BE2C (cell line): ENCODE data around the gene GCH1. TPM values are rescaled to one million over a fixed set of nuclear protein-coding genes. Genes with fewer than 3 reads are reported as not detected.

Source experiments
- DNase-seq: peaks from one replicate; pipeline ENCODE4 v3.0.0-alpha.2; 2020
- H3K27me3 ChIP-seq: fragments of 250-450 bp; sonication (Bioruptor Pico); 2 replicates; pipeline ENCODE4 v1.5.1; 2020; ENCODE audit warnings: mild to moderate bottlenecking
- H3K36me3 ChIP-seq: fragments of 250-450 bp; sonication (Bioruptor Pico); 2 replicates; pipeline ENCODE4 v1.5.1; 2020; ENCODE audit warnings: mild to moderate bottlenecking
- H3K4me1 ChIP-seq: fragments of 250-450 bp; sonication (Bioruptor Pico); 2 replicates; pipeline ENCODE4 v1.5.1; 2020
- H3K4me3 ChIP-seq: 2 replicates; pipeline ENCODE4 v1.5.1; 2011; ENCODE audit warnings: low read depth, low read length
- H3K9me3 ChIP-seq: fragments of 250-450 bp; sonication (Bioruptor Pico); 2 replicates; pipeline ENCODE4 v1.5.1; 2020
- polyA plus RNA-seq: library from polyadenylated mRNA; unstranded; fragments of >200 nt; gene quantifications from one replicate; pipeline ENCODE4 v1.2.1, GENCODE V29; 2012; ENCODE audit warnings: low read depth, missing spikeins; ENCODE audit not compliant: insufficient read length, insufficient read depth
- TF ChIP-seq, protein P1 (sequence below): IDR thresholded peaks from 2 replicates; pipeline ENCODE4 v1.5.1; 2012; ENCODE audit warnings: mild to moderate bottlenecking, low read depth, low read length

GCH1 gene, protein sequence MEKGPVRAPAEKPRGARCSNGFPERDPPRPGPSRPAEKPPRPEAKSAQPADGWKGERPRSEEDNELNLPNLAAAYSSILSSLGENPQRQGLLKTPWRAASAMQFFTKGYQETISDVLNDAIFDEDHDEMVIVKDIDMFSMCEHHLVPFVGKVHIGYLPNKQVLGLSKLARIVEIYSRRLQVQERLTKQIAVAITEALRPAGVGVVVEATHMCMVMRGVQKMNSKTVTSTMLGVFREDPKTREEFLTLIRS
- 29.7 TPM for polyA plus RNA-seq

GRCh38 chr14:54902521-54903420 is at the start of gene GCH1:
Gene GCH1, minus strand, starts transcription at chr14:54902826. Its CDS starts 163 bp downstream, at chr14:54902663.
- H3K36me3 ChIP-seq: no peaks in the 10 kb centered on the region
- TF ChIP-seq, protein P1, sequence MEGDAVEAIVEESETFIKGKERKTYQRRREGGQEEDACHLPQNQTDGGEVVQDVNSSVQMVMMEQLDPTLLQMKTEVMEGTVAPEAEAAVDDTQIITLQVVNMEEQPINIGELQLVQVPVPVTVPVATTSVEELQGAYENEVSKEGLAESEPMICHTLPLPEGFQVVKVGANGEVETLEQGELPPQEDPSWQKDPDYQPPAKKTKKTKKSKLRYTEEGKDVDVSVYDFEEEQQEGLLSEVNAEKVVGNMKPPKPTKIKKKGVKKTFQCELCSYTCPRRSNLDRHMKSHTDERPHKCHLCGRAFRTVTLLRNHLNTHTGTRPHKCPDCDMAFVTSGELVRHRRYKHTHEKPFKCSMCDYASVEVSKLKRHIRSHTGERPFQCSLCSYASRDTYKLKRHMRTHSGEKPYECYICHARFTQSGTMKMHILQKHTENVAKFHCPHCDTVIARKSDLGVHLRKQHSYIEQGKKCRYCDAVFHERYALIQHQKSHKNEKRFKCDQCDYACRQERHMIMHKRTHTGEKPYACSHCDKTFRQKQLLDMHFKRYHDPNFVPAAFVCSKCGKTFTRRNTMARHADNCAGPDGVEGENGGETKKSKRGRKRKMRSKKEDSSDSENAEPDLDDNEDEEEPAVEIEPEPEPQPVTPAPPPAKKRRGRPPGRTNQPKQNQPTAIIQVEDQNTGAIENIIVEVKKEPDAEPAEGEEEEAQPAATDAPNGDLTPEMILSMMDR: peak; percentile 69
- peak within 1 kb of the TSS; percentile 94 for H3K4me3 ChIP-seq
- no peaks in the 10 kb centered on the region for H3K9me3 ChIP-seq
- H3K4me1 ChIP-seq: peaks cover 4% of the 10 kb centered on the region; the same call in 1 of the 2 replicates
- H3K27me3 ChIP-seq: no peaks in the 10 kb centered on the region
- peak; percentile 87 for DNase-seq

DNA sequence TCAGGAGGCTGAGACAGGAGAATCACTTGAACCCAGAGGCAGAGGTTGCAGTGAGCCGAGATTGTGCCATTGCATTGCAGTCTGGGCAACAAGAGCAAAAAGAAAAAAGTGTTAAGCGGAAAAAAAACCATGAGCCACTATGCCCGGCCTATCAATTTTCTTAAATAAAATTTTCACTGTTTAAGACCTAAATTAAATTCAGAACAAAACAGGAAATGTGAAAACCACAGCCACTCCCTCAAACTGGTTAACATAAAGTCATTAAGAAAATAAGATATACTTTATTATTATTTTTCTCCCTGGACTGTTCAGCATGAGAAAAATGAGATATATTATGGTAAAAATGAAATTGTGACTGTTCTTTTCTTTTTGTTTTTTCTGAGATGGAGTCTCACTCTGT is 44.6 kb upstream of the GCH1 start:
- H3K36me3 ChIP-seq: peaks cover 17% of the 10 kb centered on the region
- TF ChIP-seq, protein P1: no peak
- DNase-seq: no peak

GRCh38 chr14:54946500-54946899 is 43.9 kb upstream of the GCH1 start:
- peaks cover 17% of the 10 kb centered on the region for H3K36me3 ChIP-seq
- TF ChIP-seq, protein P1: no peak
- H3K4me3 ChIP-seq: no peak overlapping the region
- H3K4me1 ChIP-seq: no peaks in the 10 kb centered on the region
- DNase-seq: no peak
- no peaks in the 10 kb centered on the region for H3K27me3 ChIP-seq
- no peaks in the 10 kb centered on the region for H3K9me3 ChIP-seq

More for the DNA sequence above, 44.6 kb upstream of the GCH1 start:
- H3K4me3 ChIP-seq: no peak overlapping the region
- H3K4me1 ChIP-seq: no peaks in the 10 kb centered on the region
- no peaks in the 10 kb centered on the region for H3K9me3 ChIP-seq
- H3K27me3 ChIP-seq: no peaks in the 10 kb centered on the region

GRCh38 chr14:54944737-54945391 is 42.2 kb upstream of the GCH1 start:
- no peaks in the 10 kb centered on the region for H3K27me3 ChIP-seq
- H3K4me1 ChIP-seq: no peaks in the 10 kb centered on the region
- H3K4me3 ChIP-seq: no peak overlapping the region
- no peaks in the 10 kb centered on the region for H3K9me3 ChIP-seq
- TF ChIP-seq, protein P1: no peak
- no peak for DNase-seq
- peaks cover 26% of the 10 kb centered on the region for H3K36me3 ChIP-seq

DNA sequence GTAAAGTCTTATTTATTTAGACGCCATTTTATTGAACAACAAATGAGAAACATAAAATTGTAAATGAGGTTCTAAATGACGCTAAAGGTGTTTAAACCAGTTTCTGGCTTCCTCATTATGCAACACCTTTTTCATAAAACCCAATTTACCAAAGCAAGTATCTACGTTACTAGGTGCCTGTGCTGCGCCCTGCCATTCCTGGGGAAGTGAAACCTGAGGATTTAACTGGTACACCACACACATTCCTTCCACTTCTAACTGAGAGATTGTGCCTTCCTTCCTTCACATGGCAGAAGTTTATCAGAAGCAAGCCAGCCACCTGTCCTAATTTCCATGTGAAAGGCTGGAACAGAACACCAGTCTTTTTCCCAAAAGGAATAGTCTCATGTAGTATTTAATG is 40.3 kb upstream of the GCH1 start:
- no peaks in the 10 kb centered on the region for H3K4me1 ChIP-seq
- H3K9me3 ChIP-seq: no peaks in the 10 kb centered on the region
- no peak overlapping the region for H3K4me3 ChIP-seq
- TF ChIP-seq, protein P1: no peak
- H3K27me3 ChIP-seq: no peaks in the 10 kb centered on the region
- peaks cover 23% of the 10 kb centered on the region for H3K36me3 ChIP-seq
- no peak for DNase-seq
